Activated naive CD4-positive, alpha-beta T cell treated with anti-CD3 and anti-CD28 coated beads for 36 hours (primary cell): ENCODE measurements around the gene ASB3. TPM values are rescaled to one million over a fixed set of nuclear protein-coding genes. Genes with fewer than 3 reads are reported as not detected.

Experiments
- CTCF ChIA-PET: fragments of 350-600 bp; sonication (Branson Sonifier 250); formaldehyde crosslinking; loops from one replicate; lab custom pipeline; 2021; ENCODE audit warnings: antibody characterized with exemption; lab: Charles Lee
- DNase-seq: peaks from one replicate; pipeline ENCODE4 v3.0.0-alpha.2; 2020
- H3K27ac Mint-ChIP-seq: one replicate; pipeline ENCODE4 v1.8.0; 2021; ENCODE audit warnings: mild to moderate bottlenecking, mixed read lengths
- H3K27me3 Mint-ChIP-seq: one replicate; pipeline ENCODE4 v1.8.0; 2021; ENCODE audit warnings: low read depth, mixed read lengths
- H3K36me3 Mint-ChIP-seq: one replicate; pipeline ENCODE4 v1.8.0; 2021; ENCODE audit warnings: low read depth, mixed read lengths
- H3K4me1 Mint-ChIP-seq: one replicate; pipeline ENCODE4 v1.8.0; 2021; ENCODE audit warnings: low read depth, mixed read lengths
- H3K4me3 Mint-ChIP-seq: one replicate; pipeline ENCODE4 v1.8.0; 2021; ENCODE audit warnings: mild to moderate bottlenecking, moderate library complexity, mixed read lengths
- H3K9me3 Mint-ChIP-seq: one replicate; pipeline ENCODE4 v1.8.0; 2021; ENCODE audit warnings: mixed read lengths
- intact Hi-C: fragments of 100-400 bp; cut with micrococcal nuclease; formaldehyde crosslinking; loops from one replicate; pipeline ENCODE4 v1.15.1; 2023
- total RNA-seq, 2 experiments: library from RNA; stranded (reverse); gene quantifications; one replicate each; pipeline ENCODE4 v1.2.3, GENCODE V29; 2021

Gene ASB3
- total RNA-seq, 2 experiments from 2014 or later: 17.2 to 19.1 TPM

DNA sequence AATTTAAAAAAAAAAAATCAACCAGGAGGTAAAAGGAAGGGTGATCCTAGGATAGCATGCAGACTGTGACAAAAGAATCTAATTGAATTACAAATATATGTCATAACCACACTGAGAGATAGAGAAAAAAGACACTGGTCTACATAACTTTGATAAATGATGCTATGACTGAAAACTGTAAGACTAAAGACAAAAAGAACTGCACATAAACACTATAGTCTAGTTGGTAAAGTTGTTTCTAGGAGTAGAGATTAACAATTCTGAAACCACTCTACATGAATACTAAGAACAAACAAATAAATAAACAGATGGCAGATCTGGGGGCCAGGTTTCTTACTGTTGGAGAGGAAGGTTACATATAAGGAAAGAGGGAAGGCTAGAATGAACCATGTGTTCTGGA, 33.7 kb downstream of the ASB3 start:
- H3K4me1 Mint-ChIP-seq: peaks cover 21% of the 10 kb centered on the region
- no peak for DNase-seq
- no peaks in the 10 kb centered on the region for H3K9me3 Mint-ChIP-seq
- intact Hi-C loops: loop anchor here (5.0 kb wide), 1 partner anchor 351 kb away; no protein-coding TSS in a partner anchor
- no peaks in the 10 kb centered on the region for H3K27me3 Mint-ChIP-seq
- CTCF ChIA-PET: no interaction called here
- peaks cover 30% of the 10 kb centered on the region for H3K36me3 Mint-ChIP-seq
- no peak overlapping the region for H3K27ac Mint-ChIP-seq
- H3K4me3 Mint-ChIP-seq: no peak overlapping the region

- CTCF ChIA-PET: no interaction called here
- intact Hi-C loops: loop anchor here (1.0 to 5.0 kb wide), 2 partner anchors 15 to 350 kb away; partner anchors contain the start of gene CHAC2
- H3K4me3 Mint-ChIP-seq: no peak overlapping the region
- no peaks in the 10 kb centered on the region for H3K27me3 Mint-ChIP-seq
- no peaks in the 10 kb centered on the region for H3K9me3 Mint-ChIP-seq
- H3K36me3 Mint-ChIP-seq: peaks cover 29% of the 10 kb centered on the region
- no peak for DNase-seq
- no peak overlapping the region for H3K27ac Mint-ChIP-seq
- peaks cover 21% of the 10 kb centered on the region for H3K4me1 Mint-ChIP-seq
Measured at GRCh38 chr2:53752385-53752784, 34.4 kb downstream of the ASB3 start.

- peaks cover 25% of the 10 kb centered on the region for H3K36me3 Mint-ChIP-seq
- CTCF ChIA-PET: interaction anchor here (0.7 kb wide), 1 partner anchor 736 kb away, joined by 3 read pairs; no protein-coding TSS in a partner anchor
- DNase-seq: no peak
Measured at GRCh38 chr2:53751728-53752127, 35.0 kb downstream of the ASB3 start.

GRCh38 chr2:53750041-53750768, 36.5 kb downstream of the ASB3 start:
- CTCF ChIA-PET: no interaction called here
- peaks cover 17% of the 10 kb centered on the region for H3K36me3 Mint-ChIP-seq
- no peak for DNase-seq

More at GRCh38 chr2:53751728-53752127, 35.0 kb downstream of the ASB3 start:
- H3K4me3 Mint-ChIP-seq: no peak overlapping the region
- no peak overlapping the region for H3K27ac Mint-ChIP-seq
- no peaks in the 10 kb centered on the region for H3K9me3 Mint-ChIP-seq
- H3K4me1 Mint-ChIP-seq: peaks cover 21% of the 10 kb centered on the region
- no peaks in the 10 kb centered on the region for H3K27me3 Mint-ChIP-seq
- intact Hi-C loops: loop anchor here (1.0 to 5.0 kb wide), 3 partner anchors 16 to 349 kb away; partner anchors contain the start of genes CHAC2 and ERLEC1

GRCh38 chr2:53744395-53745065, 42.2 kb downstream of the ASB3 start:
- H3K4me3 Mint-ChIP-seq: no peak overlapping the region
- intact Hi-C loops: no loop called here
- H3K36me3 Mint-ChIP-seq: peaks cover 20% of the 10 kb centered on the region
- no peaks in the 10 kb centered on the region for H3K9me3 Mint-ChIP-seq
- H3K27ac Mint-ChIP-seq: no peak overlapping the region
- CTCF ChIA-PET: interaction anchor here (0.9 kb wide), 1 partner anchor 24 kb away, joined by 3 read pairs; the partner anchor contains the start of gene CHAC2
- no peak for DNase-seq
- no peaks in the 10 kb centered on the region for H3K27me3 Mint-ChIP-seq
- peaks cover 8% of the 10 kb centered on the region for H3K4me1 Mint-ChIP-seq

More at GRCh38 chr2:53750041-53750768, 36.5 kb downstream of the ASB3 start:
- Mint-ChIP-seq H3K27ac (no peak overlapping the region), H3K9me3 (no peaks in the 10 kb centered on the region), H3K4me3 (no peak overlapping the region), H3K27me3 (no peaks in the 10 kb centered on the region), H3K4me1 (peaks cover 21% of the 10 kb centered on the region)
- intact Hi-C loops: loop anchor here (5.0 kb wide), 1 partner anchor 348 kb away; no protein-coding TSS in a partner anchor

DNA sequence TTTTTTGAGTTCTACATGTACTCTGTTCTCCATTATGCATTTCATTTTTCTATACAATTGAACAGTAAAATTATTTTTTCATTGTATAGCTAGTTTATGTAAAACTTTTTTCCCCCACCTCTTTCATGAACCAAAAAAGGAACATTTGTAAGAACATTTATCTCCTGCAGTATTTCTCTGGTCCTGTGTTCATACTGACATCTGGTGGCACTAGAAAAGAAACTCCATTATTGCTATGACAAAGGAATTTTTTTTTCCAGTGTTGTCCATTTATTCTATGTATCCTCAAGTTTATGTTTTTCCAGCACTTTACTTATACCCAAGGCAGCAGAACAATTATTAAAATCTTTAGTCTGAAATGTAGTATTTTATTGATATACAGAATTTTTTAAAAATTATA, 46.6 kb downstream of the ASB3 start:
- no peak for DNase-seq
- H3K27ac Mint-ChIP-seq: no peak overlapping the region
- no peaks in the 10 kb centered on the region for H3K9me3 Mint-ChIP-seq
- no peak overlapping the region for H3K4me3 Mint-ChIP-seq
- no peaks in the 10 kb centered on the region for H3K27me3 Mint-ChIP-seq
- CTCF ChIA-PET: no interaction called here
- H3K4me1 Mint-ChIP-seq: peaks cover 8% of the 10 kb centered on the region
- H3K36me3 Mint-ChIP-seq: peaks cover 8% of the 10 kb centered on the region
- intact Hi-C loops: no loop called here

- Mint-ChIP-seq H3K36me3 (peaks cover 15% of the 10 kb centered on the region), H3K27me3 (no peaks in the 10 kb centered on the region), H3K27ac (no peak overlapping the region), H3K4me1 (peaks cover 8% of the 10 kb centered on the region), H3K9me3 (no peaks in the 10 kb centered on the region), H3K4me3 (no peak overlapping the region)
- intact Hi-C loops: no loop called here
- CTCF ChIA-PET: interaction anchor here (0.6 kb wide), 1 partner anchor 55 kb away, joined by 3 read pairs; no protein-coding TSS in a partner anchor
- no peak for DNase-seq
Measured at GRCh38 chr2:53739032-53739431, 47.7 kb downstream of the ASB3 start.

- no peak overlapping the region for H3K4me3 Mint-ChIP-seq
- DNase-seq: no peak
- CTCF ChIA-PET: no interaction called here
- no peaks in the 10 kb centered on the region for H3K9me3 Mint-ChIP-seq
- H3K4me1 Mint-ChIP-seq: peaks cover 3% of the 10 kb centered on the region
- no peak overlapping the region for H3K27ac Mint-ChIP-seq
- intact Hi-C loops: no loop called here
- H3K27me3 Mint-ChIP-seq: no peaks in the 10 kb centered on the region
- peaks cover 10% of the 10 kb centered on the region for H3K36me3 Mint-ChIP-seq
Measured at GRCh38 chr2:53737091-53737490, 49.7 kb downstream of the ASB3 start.

- CTCF ChIA-PET: no interaction called here
- H3K4me3 Mint-ChIP-seq: no peak overlapping the region
- intact Hi-C loops: no loop called here
- H3K4me1 Mint-ChIP-seq: peaks cover 3% of the 10 kb centered on the region
- no peak overlapping the region for H3K27ac Mint-ChIP-seq
- DNase-seq: no peak
- H3K9me3 Mint-ChIP-seq: no peaks in the 10 kb centered on the region
- peaks cover 19% of the 10 kb centered on the region for H3K36me3 Mint-ChIP-seq
- H3K27me3 Mint-ChIP-seq: no peaks in the 10 kb centered on the region
Measured at GRCh38 chr2:53729143-53729762, 57.5 kb downstream of the ASB3 start.

- no peak for DNase-seq
- Mint-ChIP-seq H3K36me3 (peaks cover 15% of the 10 kb centered on the region), H3K27ac (no peak overlapping the region), H3K4me1 (peaks cover 3% of the 10 kb centered on the region), H3K4me3 (no peak overlapping the region), H3K9me3 (no peaks in the 10 kb centered on the region), H3K27me3 (no peaks in the 10 kb centered on the region)
- intact Hi-C loops: no loop called here
- CTCF ChIA-PET: interaction anchor here (0.7 kb wide), 1 partner anchor 10 kb away, joined by 3 read pairs; no protein-coding TSS in a partner anchor
Measured at GRCh38 chr2:53727921-53728320, 58.8 kb downstream of the ASB3 start.

DNA sequence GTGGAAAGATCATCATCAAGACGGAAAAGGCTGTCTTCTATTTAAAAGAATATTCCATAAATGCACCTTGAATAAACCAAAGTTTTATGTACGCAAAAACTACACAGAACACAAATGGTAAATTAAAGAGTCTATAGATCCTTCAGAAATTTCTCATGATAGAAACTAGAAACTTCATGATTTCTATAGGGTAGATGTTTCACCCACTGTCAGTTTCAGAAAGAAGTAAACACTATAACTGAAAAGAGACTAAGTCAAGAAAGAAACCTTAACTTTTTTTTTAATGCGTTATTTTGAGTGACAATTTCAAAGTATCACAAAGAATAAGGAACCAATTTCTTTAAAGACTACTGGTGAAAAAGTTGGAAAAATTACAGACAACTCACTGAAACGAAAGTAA, 61.1 kb downstream of the ASB3 start:
- Mint-ChIP-seq H3K4me3 (no peak overlapping the region), H3K27me3 (no peaks in the 10 kb centered on the region), H3K9me3 (no peaks in the 10 kb centered on the region), H3K4me1 (peaks cover 11% of the 10 kb centered on the region), H3K27ac (no peak overlapping the region), H3K36me3 (peaks cover 17% of the 10 kb centered on the region)
- DNase-seq: no peak
- CTCF ChIA-PET: no interaction called here
- intact Hi-C loops: no loop called here

DNA sequence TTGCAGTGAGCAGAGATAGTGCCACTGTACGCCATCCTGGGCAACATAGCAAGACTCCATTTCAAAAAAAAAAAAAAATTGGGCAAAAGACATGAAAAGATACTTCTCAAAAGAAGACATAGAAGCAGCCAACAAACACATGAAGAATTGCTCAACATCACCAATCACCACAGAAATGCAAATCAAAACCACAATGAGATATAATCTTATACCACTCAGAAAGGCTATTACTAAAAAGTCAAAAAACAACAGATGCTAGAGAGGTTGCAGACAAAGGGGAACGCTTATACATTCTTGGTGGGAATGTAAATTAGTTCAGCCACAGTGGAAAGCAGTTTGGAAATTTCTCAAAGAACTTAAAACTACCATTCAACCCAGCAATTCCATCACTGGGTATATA, 62.2 kb downstream of the ASB3 start:
- DNase-seq: no peak
- Mint-ChIP-seq H3K9me3 (peaks cover under 1% of the 10 kb centered on the region), H3K27me3 (no peaks in the 10 kb centered on the region), H3K27ac (no peak overlapping the region), H3K4me1 (peaks cover 11% of the 10 kb centered on the region), H3K4me3 (no peak overlapping the region), H3K36me3 (peaks cover 18% of the 10 kb centered on the region)
- CTCF ChIA-PET: no interaction called here
- intact Hi-C loops: no loop called here
